ENCODE results near the gene OMG. TPM values are rescaled to one million over a fixed set of nuclear protein-coding genes. Genes with fewer than 3 reads are reported as not detected.

Gene OMG
- total and polyA plus RNA-seq, 8 donors = 0.27 to 0.38 (median 0.34) TPM; not detected in 5

GRCh38 chr17:31248986-31249834, 47.8 kb downstream of the OMG start:
- ATAC-seq (no peak), FAIRE-seq (no peak), DNase-seq (no peak)
- Histone ChIP-seq H3K36me3 (peaks cover 0 to 14% (median 0%) of the 10 kb centered on the region in 3 donors), H3K4me1 (no peaks in the 10 kb centered on the region), H3K9me3 (no peaks in the 10 kb centered on the region), H3K27me3 (no peaks in the 10 kb centered on the region), H3K27ac (no peak overlapping the region), H3K4me3 (no peak overlapping the region)
- TF ChIP-seq CTCF (IDR thresholded peaks at IDR 0.05) = no peak
- 95 to 97% methylated on average over 5 of the region's 5 CpGs for WGBS, 2 donors
- intact Hi-C loops (cut with DNase I) = no loop called here

Other genes with a start within 250 kb of the OMG start
- gene NF1, start 202.3 kb downstream of the OMG start, total RNA-seq = 10 to 100 TPM; 22.9 to 38.4 (median 30.2) TPM
- 10 to 100 TPM in 1 of 2 donors, 1 to 10 TPM in 1; 6.6 to 11.2 TPM for gene NF1, start 202.3 kb downstream of the OMG start, polyA plus RNA-seq
- 10 to 100 TPM in 1 of 6 donors, 1 to 10 TPM in 2, under 1 TPM in 3; 0.12 to 10.7 (median 1.4) TPM for gene EVI2B, start 16.8 kb upstream of the OMG start, total RNA-seq
- 1 to 10 TPM in 1 of 2 donors, under 1 TPM in 1; 0.76 to 1.1 TPM for gene EVI2B, start 16.8 kb upstream of the OMG start, polyA plus RNA-seq
- gene EVI2A, start 24.4 kb upstream of the OMG start, total RNA-seq = 1 to 10 TPM in 3 of 6 donors, under 1 TPM in 3; 0.20 to 8.5 (median 0.95) TPM
- gene EVI2A, start 24.4 kb upstream of the OMG start, polyA plus RNA-seq = under 1 TPM; 0.61 to 0.99 TPM
- gene RAB11FIP4, start 94.4 kb upstream of the OMG start, total RNA-seq = 10 to 100 TPM; 22.6 to 42.7 (median 26.6) TPM
- gene RAB11FIP4, start 94.4 kb upstream of the OMG start, polyA plus RNA-seq = 10 to 100 TPM in 1 of 2 donors, 1 to 10 TPM in 1; 6.5 to 10.4 TPM